DMS153 (cell line): ENCODE results near the gene AKAP5.

ENCODE experiments used
- DNase-seq: peaks from one replicate; lab custom pipeline; 2025; lab: John Stamatoyannopoulos, UW

AKAP5 gene

GRCh38 chr14:64465191-64465822, at the start of gene AKAP5:
AKAP5 (plus strand) TSS chr14:64465499; CDS start chr14:64468395, 2,896 bp downstream.
- peak; percentile 52 for DNase-seq

GRCh38 chr14:64416348-64416932, 48.9 kb upstream of the AKAP5 start:
- no peak for DNase-seq

GRCh38 chr14:64417055-64417770, 48.1 kb upstream of the AKAP5 start:
- no peak for DNase-seq

- no peak for DNase-seq
Measured at GRCh38 chr14:64417771-64418125, 47.6 kb upstream of the AKAP5 start.

- no peak for DNase-seq
Measured at GRCh38 chr14:64419003-64419402, 46.3 kb upstream of the AKAP5 start.

GRCh38 chr14:64421166-64421565, 44.1 kb upstream of the AKAP5 start:
- no peak for DNase-seq

- DNase-seq: no peak
Measured at GRCh38 chr14:64422005-64422404, 43.3 kb upstream of the AKAP5 start.

- no peak for DNase-seq
Measured at GRCh38 chr14:64422756-64423155, 42.5 kb upstream of the AKAP5 start.

GRCh38 chr14:64423987-64424386, 41.3 kb upstream of the AKAP5 start:
- no peak for DNase-seq

- no peak for DNase-seq
Measured at GRCh38 chr14:64434528-64434927, 30.8 kb upstream of the AKAP5 start.

GRCh38 chr14:64438181-64438841, 27.0 kb upstream of the AKAP5 start:
- DNase-seq: no peak

GRCh38 chr14:64439141-64439540, 26.2 kb upstream of the AKAP5 start:
- DNase-seq: no peak

GRCh38 chr14:64440494-64440893, 24.8 kb upstream of the AKAP5 start:
- DNase-seq: no peak

GRCh38 chr14:64442300-64442988, 22.9 kb upstream of the AKAP5 start:
- DNase-seq: no peak

- DNase-seq: no peak
Measured at GRCh38 chr14:64444140-64444539, 21.2 kb upstream of the AKAP5 start.

- DNase-seq: no peak
Measured at GRCh38 chr14:64444984-64445845, 20.1 kb upstream of the AKAP5 start.

- DNase-seq: no peak
Measured at GRCh38 chr14:64447876-64448670, 17.2 kb upstream of the AKAP5 start.

- no peak for DNase-seq
Measured at GRCh38 chr14:64450255-64450654, 15.0 kb upstream of the AKAP5 start.

- DNase-seq: no peak
Measured at GRCh38 chr14:64454671-64455070, 10.6 kb upstream of the AKAP5 start.

GRCh38 chr14:64459405-64460136, 5.7 kb upstream of the AKAP5 start:
- DNase-seq: no peak
